Dendritic cell treated with granulocyte-macrophage colony-stimulating factor and Interleukin-4, amounts not matched to agents 40 ng/mL and 50 ng/mL, for 4 days (primary cell): ENCODE data around the gene CCDC12.
"Not testable (repeated sequence)": the region's sequence is repeated elsewhere in the genome, so short reads cannot be mapped to it uniquely, and the experiment has no call there.

Experiments
- H3K27ac Mint-ChIP-seq: one replicate; pipeline ENCODE4 v1.8.0; 2022; ENCODE audit warnings: mild to moderate bottlenecking, mixed read lengths
- H3K27me3 Mint-ChIP-seq: one replicate; pipeline ENCODE4 v1.8.0; 2022; ENCODE audit warnings: mild to moderate bottlenecking, mixed read lengths
- H3K36me3 Mint-ChIP-seq: one replicate; pipeline ENCODE4 v1.8.0; 2022; ENCODE audit warnings: low read depth, mixed read lengths
- H3K4me1 Mint-ChIP-seq: one replicate; pipeline ENCODE4 v1.8.0; 2022; ENCODE audit warnings: low read depth, mixed read lengths
- H3K4me3 Mint-ChIP-seq: one replicate; pipeline ENCODE4 v1.8.0; 2022; ENCODE audit warnings: mild to moderate bottlenecking, moderate library complexity, mixed read lengths
- H3K9me3 Mint-ChIP-seq: one replicate; pipeline ENCODE4 v1.8.0; 2022; ENCODE audit warnings: mixed read lengths
- intact Hi-C: fragments of 100-400 bp; cut with micrococcal nuclease; formaldehyde crosslinking; loops from one replicate; pipeline ENCODE4 v1.15.0; 2022

CCDC12 gene

GRCh38 chr3:46910914-46911313 lies 65.6 kb downstream of the CCDC12 start:
- H3K27me3 Mint-ChIP-seq, H3K9me3 Mint-ChIP-seq, H3K27ac Mint-ChIP-seq, intact Hi-C loops, H3K4me1 Mint-ChIP-seq, H3K4me3 Mint-ChIP-seq: not testable (repeated sequence)
- H3K36me3 Mint-ChIP-seq: peaks cover 18% of the 10 kb centered on the region

- Mint-ChIP-seq H3K9me3 (no peaks in the 10 kb centered on the region), H3K27me3 (peaks cover 3% of the 10 kb centered on the region), H3K4me3 (no peak overlapping the region), H3K36me3 (peaks cover 14% of the 10 kb centered on the region), H3K4me1 (peaks cover 5% of the 10 kb centered on the region), H3K27ac (no peak overlapping the region)
- intact Hi-C loops: no loop called here
Observed at GRCh38 chr3:46910166-46910760, 66.3 kb downstream of the CCDC12 start.

GRCh38 chr3:46909535-46910161 lies 66.9 kb downstream of the CCDC12 start:
- H3K27ac Mint-ChIP-seq: no peak overlapping the region
- no peak overlapping the region for H3K4me3 Mint-ChIP-seq

DNA sequence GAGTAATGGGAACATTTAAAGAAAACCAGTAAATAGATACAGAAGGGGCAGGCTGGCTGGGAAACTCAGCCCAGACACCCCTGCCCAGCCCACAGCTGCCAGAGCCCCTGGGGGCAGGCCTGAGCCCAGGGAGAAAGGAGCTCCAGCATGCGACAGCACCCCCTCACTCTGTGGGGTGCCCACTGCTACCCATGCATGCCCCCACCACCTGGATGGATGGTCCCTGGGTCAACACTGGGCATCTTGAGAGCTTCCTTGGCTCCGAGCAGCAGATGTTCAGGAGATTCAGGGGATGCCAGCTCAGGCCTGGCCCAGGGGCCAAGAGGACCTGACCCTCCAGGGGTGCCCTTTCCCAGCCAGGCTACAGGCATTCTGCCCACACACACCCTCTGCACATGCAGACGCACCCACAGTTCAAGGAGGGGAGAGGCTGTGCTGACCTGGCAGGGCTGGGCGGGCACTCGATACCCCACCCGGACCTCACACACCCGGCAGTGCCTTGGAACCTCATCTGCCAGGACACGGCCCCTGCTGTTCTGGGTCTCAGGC lies 67.5 kb downstream of the CCDC12 start:
- Mint-ChIP-seq H3K4me1 (peaks cover 5% of the 10 kb centered on the region), H3K27me3 (peaks cover 3% of the 10 kb centered on the region), H3K36me3 (peaks cover 6% of the 10 kb centered on the region), H3K4me3 (no peak overlapping the region), H3K9me3 (no peaks in the 10 kb centered on the region), H3K27ac (no peak overlapping the region)
- intact Hi-C loops: loop anchor here (1.0 to 2.0 kb wide), 2 partner anchors 42 to 204 kb away; no protein-coding TSS in a partner anchor

More at GRCh38 chr3:46909535-46910161, 66.9 kb downstream of the CCDC12 start:
- Mint-ChIP-seq H3K4me1 (peaks cover 5% of the 10 kb centered on the region), H3K36me3 (peaks cover 7% of the 10 kb centered on the region), H3K9me3 (no peaks in the 10 kb centered on the region), H3K27me3 (peaks cover 3% of the 10 kb centered on the region)
- intact Hi-C loops: loop anchor here (1.0 to 2.0 kb wide), 2 partner anchors 43 to 204 kb away; no protein-coding TSS in a partner anchor

GRCh38 chr3:46908294-46908985 lies 68.1 kb downstream of the CCDC12 start:
- H3K4me3 Mint-ChIP-seq: no peak overlapping the region
- no peaks in the 10 kb centered on the region for H3K9me3 Mint-ChIP-seq
- peaks cover 6% of the 10 kb centered on the region for H3K36me3 Mint-ChIP-seq
- peaks cover 3% of the 10 kb centered on the region for H3K27me3 Mint-ChIP-seq
- intact Hi-C loops: loop anchor here (2.0 kb wide), 1 partner anchor 42 kb away; no protein-coding TSS in a partner anchor
- peaks cover 9% of the 10 kb centered on the region for H3K4me1 Mint-ChIP-seq
- no peak overlapping the region for H3K27ac Mint-ChIP-seq

DNA sequence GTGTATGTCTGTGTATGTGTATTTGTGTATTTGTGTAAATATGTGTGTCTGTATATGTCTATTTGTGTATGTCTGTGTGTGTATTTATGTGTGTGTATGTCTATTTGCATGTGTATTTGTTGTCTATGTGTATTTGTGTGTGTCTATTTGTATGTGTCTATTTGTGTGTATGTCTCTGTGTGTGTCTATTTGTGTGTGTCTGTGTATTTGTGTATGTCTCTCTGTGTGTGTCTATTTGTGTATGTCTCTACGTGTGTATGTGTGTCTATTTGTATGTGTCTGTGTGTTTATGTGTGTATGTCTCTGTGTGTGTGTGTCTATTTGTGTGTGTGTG lies 68.6 kb downstream of the CCDC12 start:
- no peaks in the 10 kb centered on the region for H3K9me3 Mint-ChIP-seq
- intact Hi-C loops: loop anchor here (2.0 kb wide), 1 partner anchor 41 kb away; no protein-coding TSS in a partner anchor
- H3K27me3 Mint-ChIP-seq: peaks cover 3% of the 10 kb centered on the region
- no peak overlapping the region for H3K4me3 Mint-ChIP-seq
- H3K27ac Mint-ChIP-seq: no peak overlapping the region
- H3K36me3 Mint-ChIP-seq: peaks cover 6% of the 10 kb centered on the region
- H3K4me1 Mint-ChIP-seq: peaks cover 12% of the 10 kb centered on the region

DNA sequence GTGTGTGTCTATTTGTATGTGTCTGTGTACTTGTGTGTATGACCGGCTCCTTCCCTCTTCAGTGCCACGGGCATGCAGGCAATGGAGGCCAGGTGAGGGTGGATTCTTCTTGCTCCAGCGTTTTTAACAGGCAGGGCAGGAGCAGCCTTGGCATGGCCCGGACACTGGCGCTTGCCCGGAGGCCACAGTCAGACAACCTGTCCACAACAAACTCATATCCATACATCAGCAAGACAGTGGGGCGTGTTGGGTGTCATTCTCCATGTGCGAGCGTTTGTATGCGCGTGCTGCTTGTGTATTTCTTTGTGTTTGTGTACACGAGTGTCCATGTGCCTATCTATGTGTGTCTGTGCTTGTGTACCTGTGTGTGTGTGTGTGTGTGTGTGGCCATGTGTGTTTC lies 69.3 kb downstream of the CCDC12 start:
- Mint-ChIP-seq H3K9me3 (no peaks in the 10 kb centered on the region), H3K4me3 (no peak overlapping the region), H3K36me3 (peaks cover 3% of the 10 kb centered on the region), H3K4me1 (peaks cover 12% of the 10 kb centered on the region), H3K27ac (no peak overlapping the region), H3K27me3 (peaks cover 5% of the 10 kb centered on the region)
- intact Hi-C loops: no loop called here

DNA sequence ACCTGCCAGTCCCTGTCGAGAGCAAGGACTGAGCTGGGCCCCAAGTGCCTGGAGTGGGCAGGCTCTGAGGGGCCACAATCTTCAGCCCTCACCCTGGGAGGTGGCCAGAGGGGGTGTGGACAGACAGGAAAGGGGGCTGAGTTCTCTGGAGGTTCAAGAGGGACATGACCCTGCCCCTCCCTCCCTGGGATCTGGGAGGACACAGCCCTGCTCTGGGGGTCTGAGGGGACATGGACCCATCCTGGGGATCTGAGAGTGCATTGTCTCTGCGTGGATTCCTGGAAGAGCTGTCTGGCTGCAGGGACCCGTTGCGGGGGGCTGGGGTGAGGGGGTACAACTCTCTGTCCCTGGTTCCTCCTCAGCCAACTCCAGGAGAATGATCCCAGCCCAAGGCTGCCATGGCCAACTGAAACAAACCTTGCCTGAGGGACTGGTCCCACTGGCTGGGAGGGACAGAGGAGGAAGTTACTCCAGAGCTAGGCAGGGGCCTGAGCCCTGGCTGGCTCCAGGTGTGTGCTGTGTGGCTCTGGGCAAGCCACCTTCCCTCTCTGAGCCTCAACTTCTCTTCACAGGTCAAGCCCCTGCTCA lies 70.0 kb downstream of the CCDC12 start:
- H3K4me1 Mint-ChIP-seq: peaks cover 12% of the 10 kb centered on the region
- intact Hi-C loops: no loop called here
- H3K4me3 Mint-ChIP-seq: no peak overlapping the region
- peaks cover 5% of the 10 kb centered on the region for H3K27me3 Mint-ChIP-seq
- H3K9me3 Mint-ChIP-seq: no peaks in the 10 kb centered on the region
- no peak overlapping the region for H3K27ac Mint-ChIP-seq
- no peaks in the 10 kb centered on the region for H3K36me3 Mint-ChIP-seq

DNA sequence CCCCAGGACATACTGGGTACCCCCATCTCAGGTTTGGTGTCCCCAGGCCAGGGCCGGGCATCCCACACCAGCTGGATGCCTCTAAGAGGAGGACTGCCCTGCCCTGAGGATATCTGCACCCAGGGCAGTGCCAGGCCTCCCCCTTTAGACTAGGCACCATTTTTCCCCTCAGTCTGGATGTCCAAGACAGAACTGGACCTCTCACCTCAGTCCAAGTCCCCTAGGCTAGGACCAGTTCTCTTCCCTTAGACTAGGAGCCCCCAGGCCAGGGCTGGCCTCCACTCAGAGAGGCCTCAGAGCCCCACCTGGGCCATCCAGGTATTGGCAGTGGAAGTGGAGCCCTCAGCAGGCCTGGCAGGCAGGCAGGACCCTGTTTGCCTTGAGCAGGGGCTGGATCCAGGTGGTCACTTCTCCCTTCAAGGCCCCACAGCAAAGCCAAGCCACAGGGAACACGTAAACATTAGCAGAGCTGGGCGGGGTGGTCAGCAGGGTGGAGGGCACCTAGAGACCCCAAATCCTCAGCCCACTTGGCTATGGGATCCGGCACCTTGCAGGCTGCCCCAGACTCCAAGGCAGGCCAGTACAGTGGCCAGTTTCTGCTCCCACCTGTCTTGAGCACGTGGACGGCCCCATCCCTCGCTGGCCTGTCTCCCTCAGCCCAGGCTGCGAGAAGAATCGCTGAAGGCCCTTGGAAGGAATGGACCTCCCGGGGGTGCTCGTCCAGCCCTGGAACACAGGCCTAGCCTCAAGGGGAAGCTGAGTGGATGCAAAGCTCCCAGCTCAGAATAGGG lies 70.7 kb downstream of the CCDC12 start:
- Mint-ChIP-seq H3K4me1 (peaks cover 12% of the 10 kb centered on the region), H3K27me3 (peaks cover 5% of the 10 kb centered on the region), H3K9me3 (no peaks in the 10 kb centered on the region), H3K4me3 (no peak overlapping the region), H3K36me3 (no peaks in the 10 kb centered on the region), H3K27ac (no peak overlapping the region)
- intact Hi-C loops: no loop called here

DNA sequence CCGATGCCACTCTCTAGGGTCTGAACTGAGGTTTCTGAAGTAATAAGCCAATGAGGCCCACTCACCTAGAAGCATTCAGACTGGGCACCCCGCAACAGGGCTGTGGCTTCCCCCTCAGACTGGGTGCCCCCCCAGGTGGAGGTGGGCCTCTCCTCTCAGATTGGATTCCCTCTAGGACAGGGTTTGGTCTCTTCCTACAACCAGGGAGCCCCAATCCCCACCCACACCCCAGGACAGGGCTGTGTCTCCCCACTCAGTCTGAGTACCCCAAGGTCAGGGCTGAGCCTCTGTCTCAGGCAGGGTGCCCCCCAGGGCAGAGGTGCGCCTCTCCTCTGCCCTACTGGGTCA lies 71.4 kb downstream of the CCDC12 start:
- H3K27me3 Mint-ChIP-seq: peaks cover 10% of the 10 kb centered on the region
- H3K27ac Mint-ChIP-seq: no peak overlapping the region
- H3K4me3 Mint-ChIP-seq: no peak overlapping the region
- peaks cover 12% of the 10 kb centered on the region for H3K4me1 Mint-ChIP-seq
- no peaks in the 10 kb centered on the region for H3K36me3 Mint-ChIP-seq
- intact Hi-C loops: no loop called here
- H3K9me3 Mint-ChIP-seq: no peaks in the 10 kb centered on the region

DNA sequence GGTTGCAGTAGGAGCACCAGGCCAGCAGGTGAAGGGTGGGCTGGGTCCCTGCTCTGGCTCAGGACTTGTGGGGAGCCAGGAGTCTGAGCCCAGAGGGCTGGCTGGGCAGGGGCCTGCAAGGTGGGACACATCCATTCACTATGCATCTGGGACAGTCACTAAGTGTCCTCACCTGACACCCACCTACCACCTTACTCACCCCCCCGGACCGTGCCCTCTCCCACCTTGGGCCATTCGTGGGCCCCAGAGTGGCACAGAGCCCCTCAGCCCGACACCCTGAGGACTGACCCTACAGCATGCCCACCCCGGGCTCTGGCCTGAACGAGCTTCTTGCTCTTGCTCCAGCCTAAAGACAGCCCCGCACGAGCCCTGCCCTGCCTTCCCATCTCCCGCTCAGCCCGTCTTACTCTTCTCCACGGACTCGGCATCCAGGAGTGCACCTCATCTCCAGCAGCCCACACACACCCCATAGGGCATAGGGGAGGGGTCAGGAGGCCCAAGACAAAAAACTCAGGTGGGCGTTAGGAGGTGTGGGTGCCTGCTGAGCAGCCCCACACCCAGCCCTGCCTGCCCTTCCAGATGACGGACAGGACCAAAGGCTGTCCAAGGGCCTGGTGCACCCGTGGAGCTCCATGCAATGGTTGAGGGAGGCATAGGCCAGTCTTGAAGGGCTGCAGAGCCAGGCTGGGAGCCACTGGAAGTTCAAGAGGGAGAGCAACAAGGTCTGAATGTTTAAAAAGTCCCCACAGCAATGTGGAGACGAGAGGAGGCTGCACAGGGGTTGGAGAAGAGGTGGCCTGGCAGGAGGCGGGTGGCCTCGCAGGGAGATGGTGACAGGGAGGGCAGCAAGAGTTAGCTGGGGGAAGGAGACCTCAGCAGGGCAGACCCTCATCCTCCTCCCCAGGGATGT lies 72.0 kb downstream of the CCDC12 start:
- H3K4me1 Mint-ChIP-seq: peaks cover 10% of the 10 kb centered on the region
- no peak overlapping the region for H3K4me3 Mint-ChIP-seq
- H3K27ac Mint-ChIP-seq: no peak overlapping the region
- H3K27me3 Mint-ChIP-seq: peaks cover 15% of the 10 kb centered on the region
- no peaks in the 10 kb centered on the region for H3K9me3 Mint-ChIP-seq
- intact Hi-C loops: no loop called here
- no peaks in the 10 kb centered on the region for H3K36me3 Mint-ChIP-seq

GRCh38 chr3:46903341-46904302 lies 72.9 kb downstream of the CCDC12 start:
- Mint-ChIP-seq H3K36me3 (no peaks in the 10 kb centered on the region), H3K27me3 (peaks cover 21% of the 10 kb centered on the region), H3K9me3 (no peaks in the 10 kb centered on the region), H3K4me1 (peaks cover 11% of the 10 kb centered on the region), H3K27ac (no peak overlapping the region), H3K4me3 (no peak overlapping the region)
- intact Hi-C loops: no loop called here
